Stimulated activated naive CD8-positive, alpha-beta T cell treated with anti-CD3 and anti-CD28 coated beads, Interleukin-15, Interleukin-2, amounts not matched to agents 100 U/mL and 50 U/mL, for 24 hours (primary cell): ENCODE measurements around the gene HEY2.
A peak's percentile ranks its signal among the peaks of the same experiment; 100 is the strongest.
"Not testable (repeated sequence)": the region's sequence is repeated elsewhere in the genome, so short reads cannot be mapped to it uniquely, and the experiment has no call there.

ENCODE experiments used
- ATAC-seq: fragments of 150-1000 bp; cut with Tn5 transposase; one replicate; pipeline ENCODE4 v1.10.0; 2021
- DNase-seq: peaks from one replicate; pipeline ENCODE4 v3.0.0; 2021

The HEY2 gene

DNA sequence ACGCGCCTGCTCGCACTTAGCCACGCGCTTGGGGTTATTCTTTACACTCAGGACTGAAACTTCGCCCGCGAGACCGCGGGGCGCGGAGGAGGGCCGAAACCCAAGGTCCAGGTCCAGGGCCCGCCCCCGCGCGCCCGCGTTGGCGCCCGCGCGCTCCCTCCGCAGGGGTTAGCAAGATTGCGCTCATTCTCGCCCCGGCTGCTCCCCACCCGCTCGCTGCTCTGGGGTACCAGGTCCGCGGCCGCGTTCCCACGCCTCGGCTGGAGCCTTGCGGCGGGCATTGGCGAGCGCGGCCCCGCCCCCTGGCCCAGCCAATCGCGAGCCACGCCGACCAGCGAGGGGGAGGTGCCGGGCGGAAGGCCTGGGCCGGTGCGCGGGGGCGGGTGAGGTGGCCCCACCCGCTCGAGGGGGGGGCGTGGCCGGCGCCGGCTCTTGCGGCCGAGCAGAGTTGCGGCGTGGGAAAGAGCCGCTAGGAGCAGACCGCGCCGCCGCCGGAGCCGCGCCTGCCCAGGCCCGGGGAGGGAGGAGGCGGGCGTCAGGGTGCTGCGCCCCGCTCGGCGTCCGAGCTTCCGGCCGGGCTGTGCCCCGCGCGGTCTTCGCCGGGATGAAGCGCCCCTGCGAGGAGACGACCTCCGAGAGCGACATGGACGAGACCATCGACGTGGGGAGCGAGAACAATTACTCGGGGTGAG, at the start of gene HEY2:
Gene HEY2, plus strand, starts transcription at position 460 of the 692 bp plus-strand sequence. Its CDS starts 145 bp downstream, at position 605.
- DNase-seq (peak; percentile 90), ATAC-seq (peak; percentile 82)

GRCh38 chr6:125700581-125701353, 48.7 kb upstream of the HEY2 start:
- DNase-seq: no peak
- no peak for ATAC-seq

DNA sequence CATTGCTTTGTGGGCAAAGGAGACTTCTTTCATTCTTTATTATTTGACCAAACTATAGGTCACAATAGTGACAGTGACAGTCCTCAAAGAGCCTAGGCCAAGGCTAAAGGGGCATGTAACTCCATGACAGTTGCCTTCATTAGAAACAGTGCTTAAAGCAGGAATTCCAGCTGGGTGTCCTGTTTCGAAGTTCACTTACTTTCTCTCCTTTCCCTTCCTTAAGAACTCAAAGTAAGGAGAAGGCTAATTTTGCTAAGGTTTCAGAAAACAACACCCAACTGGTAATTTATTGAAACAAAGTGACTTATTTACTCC, 48.1 kb upstream of the HEY2 start:
- ATAC-seq: no peak
- DNase-seq: no peak

GRCh38 chr6:125703882-125704281, 45.5 kb upstream of the HEY2 start:
- ATAC-seq, DNase-seq: not testable (repeated sequence)

GRCh38 chr6:125707615-125708243, 41.7 kb upstream of the HEY2 start:
- no peak for ATAC-seq
- no peak for DNase-seq

DNA sequence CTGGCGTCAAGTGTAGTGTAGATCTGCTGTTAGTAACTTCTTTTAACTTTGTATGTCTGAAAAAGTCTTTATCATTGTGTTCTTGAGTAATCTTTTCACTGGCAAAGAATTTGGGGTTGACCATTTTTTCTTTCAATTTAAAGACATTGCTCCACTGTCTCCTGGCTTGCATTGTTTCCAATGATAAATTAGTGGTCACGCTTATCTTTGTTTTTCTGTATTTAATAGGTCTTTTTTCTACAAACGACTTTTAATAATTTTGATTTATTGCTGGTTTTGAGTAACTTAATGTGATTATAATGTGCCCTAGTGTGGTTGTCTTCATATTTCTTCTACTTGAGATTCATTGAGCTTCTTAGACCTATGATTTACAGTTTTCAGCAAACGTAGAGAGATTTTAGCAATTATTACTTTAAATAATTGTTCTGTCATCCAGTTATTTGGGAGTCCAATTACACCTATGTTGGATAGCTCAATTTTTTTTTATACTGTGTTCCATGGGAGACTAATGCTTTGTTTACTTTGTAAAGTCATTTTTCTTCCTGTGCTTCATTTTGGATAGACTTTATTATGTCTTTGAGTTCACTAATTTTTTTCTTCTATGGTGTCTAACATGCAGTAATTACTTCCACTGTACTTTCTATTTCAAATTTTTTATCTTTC, 38.3 kb upstream of the HEY2 start:
- ATAC-seq (no peak), DNase-seq (no peak)

DNA sequence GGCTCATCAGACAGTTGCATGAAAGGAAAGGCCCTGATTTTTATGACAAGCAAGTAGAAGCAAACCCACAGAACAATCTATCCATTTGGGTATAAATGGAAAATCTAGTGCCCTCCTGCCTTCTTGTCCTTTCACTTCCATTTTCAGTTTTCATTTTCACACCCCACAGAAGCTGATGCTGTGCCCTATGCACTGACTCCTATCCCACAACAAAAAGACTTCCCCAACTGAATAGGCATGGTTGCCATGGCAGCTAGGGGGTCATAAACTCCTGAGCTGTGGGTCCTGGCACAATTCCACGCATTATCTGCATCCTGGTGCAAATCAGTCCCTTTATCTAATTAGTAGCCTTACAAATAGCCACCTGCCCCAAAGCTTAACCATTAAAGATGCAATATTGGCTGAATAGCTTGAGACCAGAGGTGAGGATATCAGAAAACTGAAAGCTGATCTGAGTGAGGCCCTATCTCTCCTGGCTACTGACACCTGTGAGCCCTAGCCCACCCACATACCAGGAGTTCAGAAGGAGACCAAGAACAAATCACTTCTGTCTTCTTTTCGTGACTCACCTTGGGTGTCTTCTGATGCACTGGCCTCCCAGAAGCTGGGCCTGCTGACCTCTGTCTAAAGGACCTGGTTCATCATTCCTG, 34.9 kb upstream of the HEY2 start:
- ATAC-seq (peak; percentile 75), DNase-seq (no peak)

- no peak for DNase-seq
- ATAC-seq: no peak
These were observed 32.2 kb upstream of the HEY2 start for GRCh38 chr6:125717120-125717731.

DNA sequence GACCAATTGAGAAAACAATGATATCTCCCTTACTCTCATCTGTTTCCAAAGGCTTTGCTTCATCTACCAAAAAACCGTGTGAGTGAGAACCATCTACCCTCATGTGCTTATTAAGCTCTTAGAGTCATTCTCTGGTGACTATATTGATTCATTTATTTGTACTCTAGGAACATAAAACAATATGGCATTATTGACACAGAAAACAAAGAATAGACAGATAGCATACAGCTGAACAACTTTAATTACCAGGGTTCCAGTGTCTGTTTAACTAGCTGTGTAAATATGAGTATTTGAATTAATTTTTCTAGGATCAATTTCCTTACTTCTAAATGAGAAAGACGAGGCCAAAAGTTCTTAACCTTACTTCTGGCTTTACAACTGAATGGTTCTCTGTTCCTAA, 31.3 kb upstream of the HEY2 start:
- ATAC-seq (no peak), DNase-seq (no peak)

DNA sequence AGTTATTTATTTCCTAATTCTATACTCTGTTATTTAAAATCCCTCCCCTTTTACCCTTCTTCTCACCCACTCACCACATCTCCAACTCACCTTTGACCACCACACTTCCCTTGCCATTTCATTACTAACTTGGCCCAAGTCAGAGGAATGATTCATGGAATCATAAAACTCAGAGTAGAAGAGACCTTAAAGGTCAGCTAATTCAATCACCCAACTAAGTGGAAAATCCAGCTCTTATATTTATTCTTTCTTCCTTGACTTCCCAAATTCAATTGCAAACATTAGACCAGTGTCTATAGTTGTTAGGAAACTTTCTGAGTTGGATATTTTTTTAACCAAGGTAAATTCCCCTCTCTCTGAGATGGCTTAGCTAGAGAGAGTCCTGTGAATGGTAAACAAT, 26.5 kb upstream of the HEY2 start:
- ATAC-seq: peak; percentile 55
- no peak for DNase-seq

GRCh38 chr6:125727216-125727615, 22.2 kb upstream of the HEY2 start:
- DNase-seq (no peak), ATAC-seq (no peak)

- ATAC-seq: no peak
- no peak for DNase-seq
These were observed 20.7 kb upstream of the HEY2 start for GRCh38 chr6:125728739-125729138.

DNA sequence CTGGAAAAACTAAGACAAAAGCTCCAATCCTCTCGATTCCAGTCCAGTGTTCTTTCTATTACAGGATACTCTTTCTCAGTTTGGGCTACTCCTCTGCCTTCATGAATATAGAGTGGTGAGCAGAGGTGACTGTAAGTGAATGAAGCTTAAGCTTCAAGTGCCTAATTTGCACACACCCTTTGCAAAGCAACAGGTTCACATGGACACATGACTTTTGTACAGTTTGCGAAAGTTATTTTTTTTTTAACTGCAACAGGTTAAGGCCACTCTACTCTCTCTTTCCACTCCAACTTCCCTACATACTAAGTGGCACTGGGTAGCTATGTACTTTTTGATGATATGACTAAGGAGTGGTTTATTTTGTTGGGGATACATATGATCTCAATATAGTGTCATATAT, 19.4 kb upstream of the HEY2 start:
- DNase-seq: no peak
- no peak for ATAC-seq

GRCh38 chr6:125732398-125732797, 17.0 kb upstream of the HEY2 start:
- DNase-seq (no peak), ATAC-seq (peak; percentile 65)

DNA sequence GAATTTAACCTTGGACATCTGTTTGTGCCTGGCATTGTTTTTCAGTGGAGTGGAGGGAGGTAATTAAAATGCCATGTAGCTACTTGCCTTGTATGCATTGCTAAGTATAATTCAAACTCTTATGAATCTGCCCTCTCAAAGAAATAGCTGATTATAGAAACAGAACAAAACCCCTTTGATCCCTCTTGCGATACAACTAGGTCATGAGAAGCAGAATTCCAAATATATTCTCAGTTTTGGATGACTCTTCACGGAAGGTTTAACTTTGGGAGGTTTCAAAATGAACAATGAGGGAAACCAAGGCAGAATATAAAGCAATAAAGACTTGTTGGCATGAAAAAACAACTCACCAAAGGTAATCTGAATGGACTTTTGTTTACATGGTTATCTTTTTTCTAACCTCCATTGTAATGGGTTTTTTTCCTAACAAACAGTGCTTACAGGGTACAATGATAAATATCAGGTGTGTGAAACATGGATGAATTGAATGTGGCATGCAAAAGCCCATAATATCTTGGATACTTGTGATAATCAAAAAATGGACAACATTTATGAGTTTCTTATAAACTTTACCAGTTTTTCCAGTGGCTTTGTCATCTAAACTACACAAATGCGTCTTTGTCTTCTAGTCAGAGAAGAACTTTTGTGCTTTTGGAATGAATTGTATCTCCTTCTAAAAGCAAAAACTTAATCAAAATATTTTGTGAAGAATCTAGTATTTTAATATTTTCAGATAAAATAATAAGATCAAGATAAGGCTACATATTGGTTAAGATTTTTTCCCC, 15.7 kb upstream of the HEY2 start:
- ATAC-seq: no peak
- no peak for DNase-seq

DNA sequence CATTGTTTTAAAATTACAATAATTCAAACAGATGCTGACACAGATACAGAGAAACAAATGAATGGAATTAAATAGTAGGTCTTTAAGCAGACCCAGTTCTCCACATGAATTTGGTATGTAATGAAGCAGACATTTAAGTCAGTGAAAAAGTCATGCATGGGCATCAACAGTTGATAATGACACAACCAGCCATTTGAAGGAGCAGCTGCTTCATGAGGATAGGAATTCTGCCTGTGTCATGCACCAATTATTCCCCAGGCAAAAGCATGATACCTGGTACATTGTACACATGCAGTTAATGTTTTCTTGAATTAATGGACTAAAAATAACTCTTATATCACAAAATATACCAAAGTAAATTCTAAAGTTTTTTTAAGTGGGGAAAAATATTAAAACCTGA, 11.2 kb upstream of the HEY2 start:
- DNase-seq: no peak
- no peak for ATAC-seq

- DNase-seq: no peak
- ATAC-seq: no peak
These were observed 10.1 kb upstream of the HEY2 start for GRCh38 chr6:125739364-125739763.

DNA sequence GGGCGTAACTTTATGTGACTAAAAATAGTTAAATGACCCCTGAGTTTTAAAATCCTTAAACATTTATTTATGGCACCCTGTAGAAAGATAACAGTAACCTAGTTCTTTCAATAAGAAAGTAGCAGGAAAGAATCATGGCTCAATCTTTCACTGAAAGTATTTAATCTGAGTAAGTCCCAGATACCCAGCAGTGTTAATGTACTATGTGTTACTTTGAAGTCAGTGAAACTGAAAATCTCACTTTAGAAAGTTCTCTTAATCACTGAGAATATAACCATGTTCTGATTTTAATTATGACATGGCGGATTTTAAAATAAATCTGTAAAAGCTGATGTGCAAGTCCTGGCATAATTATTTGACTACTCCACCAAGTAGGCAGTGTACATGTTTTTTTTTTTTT, 8.1 kb upstream of the HEY2 start:
- ATAC-seq (no peak), DNase-seq (no peak)

DNA sequence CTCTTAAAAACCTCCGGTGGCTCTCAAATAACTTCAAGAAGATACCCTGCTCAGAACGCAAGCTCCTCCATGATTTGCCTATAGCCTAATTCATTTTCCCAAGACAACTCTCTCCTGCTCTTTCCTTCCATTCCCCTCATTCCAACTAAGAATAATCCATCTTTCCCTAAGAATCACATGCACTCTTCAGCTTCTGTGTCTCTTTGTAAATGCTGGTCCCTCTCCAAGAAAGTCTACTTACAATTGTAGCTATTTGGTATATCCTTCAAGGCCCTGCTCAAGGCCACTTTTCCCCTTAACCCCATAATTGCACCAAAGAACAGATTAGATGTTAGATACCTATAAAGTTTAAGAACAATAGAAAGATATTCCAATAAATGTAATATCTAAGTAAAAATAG, 7.4 kb upstream of the HEY2 start:
- ATAC-seq (no peak), DNase-seq (no peak)

GRCh38 chr6:125742464-125743120, 6.8 kb upstream of the HEY2 start:
- DNase-seq (no peak), ATAC-seq (no peak)

DNA sequence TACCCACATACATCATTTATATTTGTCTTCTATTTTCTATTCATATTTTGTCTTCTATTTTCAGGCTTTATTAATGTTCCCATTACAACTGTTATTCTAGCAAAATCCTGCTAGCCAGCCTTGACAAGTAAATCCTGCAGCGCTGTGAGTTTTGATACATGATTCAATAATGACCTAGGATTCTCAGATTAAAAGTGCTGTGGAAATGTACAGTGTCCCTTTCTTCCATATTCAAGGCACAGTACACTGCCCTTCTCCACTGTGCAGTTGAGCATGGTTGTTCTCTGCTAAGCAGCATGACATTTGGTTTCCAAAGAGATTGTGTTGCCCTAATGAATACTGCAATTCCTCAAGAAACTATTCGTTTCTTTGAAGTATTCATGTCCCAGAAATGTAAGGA, 5.8 kb upstream of the HEY2 start:
- ATAC-seq: no peak

More for the DNA sequence above, 5.8 kb upstream of the HEY2 start:
- DNase-seq: no peak
